ENCODE data around the gene TTLL5.

The TTLL5 gene

DNA sequence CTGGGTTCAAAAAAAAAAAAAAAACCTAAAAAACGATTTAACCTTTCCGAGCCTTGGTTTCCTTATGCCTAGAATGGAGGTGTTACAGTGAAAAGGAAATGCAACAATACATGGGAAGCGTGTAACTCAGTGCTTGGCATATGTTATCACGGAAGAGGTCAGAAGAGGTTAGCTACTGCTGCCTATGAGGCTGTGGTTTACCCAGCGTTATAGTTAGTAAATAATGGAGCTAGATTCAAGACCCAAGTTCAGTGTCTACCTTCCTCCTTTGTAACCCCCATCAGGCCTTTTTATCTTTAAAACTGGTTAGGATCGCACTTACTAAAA is 325.4 kb downstream of the TTLL5 start:
- no peak for DNase-seq (ENCODE audit: low read depth in 2 of 2)

DNA sequence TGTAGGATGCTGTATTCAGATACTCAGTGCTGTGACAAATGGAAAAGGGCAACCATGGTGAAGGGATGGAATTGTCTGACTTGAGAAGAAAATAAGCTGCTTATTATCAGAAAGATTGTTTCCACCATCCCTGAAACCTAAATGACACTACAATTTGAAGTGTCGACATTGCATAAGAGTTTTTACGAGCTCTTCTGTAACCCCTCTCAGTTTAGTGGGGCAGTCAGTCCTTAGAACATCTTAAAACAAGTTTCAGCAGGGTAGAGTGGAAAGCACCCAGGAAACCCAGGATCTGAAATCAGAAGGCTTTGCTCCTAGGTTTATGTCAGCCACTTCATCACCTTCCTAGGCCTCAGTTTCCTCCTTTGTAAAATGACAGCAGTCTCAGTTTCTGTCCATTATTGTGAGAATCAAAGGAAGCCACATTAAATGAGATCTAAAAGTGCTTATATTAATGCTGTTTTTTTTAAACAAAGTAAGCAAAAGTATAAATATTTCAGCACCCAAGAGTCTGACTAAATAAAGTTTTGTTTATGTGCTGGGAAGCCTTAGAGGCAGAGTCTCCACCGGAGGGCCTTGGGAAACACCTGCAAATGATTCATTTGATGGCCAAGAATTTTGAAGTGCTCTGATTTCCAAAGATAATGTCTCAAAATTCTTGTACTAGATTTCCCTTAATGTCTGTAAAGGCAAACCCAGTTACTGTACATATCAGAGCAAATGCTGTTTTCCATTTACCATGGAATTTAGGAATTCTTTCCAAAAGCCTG is 326.3 kb downstream of the TTLL5 start:
- DNase-seq (ENCODE audit: low read depth in 2 of 2), result no peak

DNA sequence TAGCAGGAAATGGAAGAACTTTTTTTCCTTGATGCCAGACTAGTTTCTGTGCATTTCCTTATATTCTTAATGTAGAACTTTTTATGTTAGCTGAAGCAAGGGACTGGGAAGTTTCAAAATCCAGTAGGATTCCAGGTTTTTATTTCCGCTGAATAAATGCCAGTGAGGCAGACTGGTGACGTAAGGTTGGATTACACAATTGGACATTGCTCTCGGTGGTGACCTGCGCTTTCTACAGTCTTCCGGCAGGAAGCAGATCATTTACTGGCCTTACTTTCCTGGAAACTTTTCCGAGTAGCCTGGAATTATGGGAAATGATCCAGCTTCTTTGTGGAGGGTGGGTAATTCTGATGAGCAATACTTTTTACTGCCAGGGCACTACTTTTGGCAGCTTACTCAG is 328.1 kb downstream of the TTLL5 start:
- no peak for DNase-seq (ENCODE audit: low read depth in 2 of 2)

GRCh38 chr14:75990297-75990696 is 329.3 kb downstream of the TTLL5 start:
- no peak for DNase-seq (ENCODE audit: low read depth in 2 of 2)

- DNase-seq (ENCODE audit: low read depth in 2 of 2), result no peak
Measured at GRCh38 chr14:75991753-75992152, 330.7 kb downstream of the TTLL5 start.

DNA sequence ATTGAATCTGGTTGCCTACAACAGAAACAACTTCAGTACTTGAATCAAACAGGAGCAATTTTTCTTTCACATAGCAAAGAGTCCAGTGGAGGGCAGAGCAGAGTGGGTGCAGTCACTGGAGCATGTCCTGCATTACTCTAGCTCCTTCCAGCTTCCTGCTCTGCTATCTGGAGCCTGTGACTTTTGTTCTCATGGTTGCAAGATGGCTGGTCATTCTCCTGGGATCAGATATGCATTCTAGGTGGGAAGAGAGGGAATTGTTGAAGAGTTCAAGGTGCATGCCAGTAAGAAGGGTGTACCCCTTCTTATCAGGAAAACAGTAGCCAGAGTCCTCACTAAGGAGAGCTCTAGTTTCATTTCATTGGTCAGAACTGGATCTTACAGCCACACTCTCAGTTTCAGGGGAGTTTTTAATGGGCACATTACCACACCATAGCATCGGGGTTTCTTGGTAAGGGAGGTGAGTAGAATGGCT is 332.6 kb downstream of the TTLL5 start:
- DNase-seq (ENCODE audit: low read depth in 2 of 2), result no peak

GRCh38 chr14:75995372-75996041 is 334.5 kb downstream of the TTLL5 start:
- DNase-seq (ENCODE audit: low read depth in 2 of 2), result peak; percentile 39 to 44

DNA sequence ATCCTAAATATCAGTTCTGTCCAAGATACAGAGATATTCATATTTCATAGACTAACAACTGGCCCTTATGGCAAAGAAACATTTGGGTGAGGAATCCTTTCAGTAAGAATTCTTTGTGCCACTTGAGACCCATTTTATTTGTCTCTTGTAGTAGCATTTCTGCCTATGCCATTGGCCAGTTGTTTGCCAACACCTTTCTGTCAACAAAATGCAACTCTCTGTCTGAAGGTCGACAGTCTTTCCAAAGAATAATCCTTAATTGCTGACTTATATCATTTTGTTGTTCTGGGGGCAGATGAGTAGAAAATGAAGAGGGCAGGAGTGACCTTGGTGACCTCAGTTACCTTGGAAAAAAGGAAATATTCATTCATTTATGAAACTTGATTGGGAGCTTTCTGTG is 335.4 kb downstream of the TTLL5 start:
- DNase-seq (ENCODE audit: low read depth in 2 of 2), result no peak

GRCh38 chr14:75999511-76000190 is 338.6 kb downstream of the TTLL5 start:
- DNase-seq (ENCODE audit: low read depth in 2 of 2), result no peak

DNA sequence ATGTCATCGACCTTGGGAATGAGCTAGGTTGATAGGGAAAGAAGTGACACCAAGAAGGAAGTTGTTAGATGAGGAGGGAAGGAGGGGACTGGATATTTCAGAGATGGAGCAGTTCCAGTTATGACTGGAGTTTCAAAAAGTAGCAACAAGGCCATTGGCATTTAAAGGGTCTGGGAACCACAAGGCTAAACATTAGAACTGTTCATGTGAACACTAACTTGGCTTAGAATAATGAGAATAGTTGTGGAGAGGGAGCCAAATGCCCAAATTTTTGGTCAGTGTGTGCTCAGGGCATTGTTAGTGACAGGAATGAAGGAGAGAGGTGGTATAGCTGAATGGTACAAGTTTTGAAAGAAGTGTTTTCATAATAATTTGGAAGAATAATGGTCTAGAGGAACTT is 341.3 kb downstream of the TTLL5 start:
- no peak for DNase-seq (ENCODE audit: low read depth in 2 of 2)

Data from fibroblast of skin of left biceps (primary cell).